ENCODE measurements around the gene TSBP1.

TSBP1 gene

GRCh38 chr6:32391505-32391904 lies 19.8 kb upstream of the TSBP1 start:
- H3K27ac ChIP-seq, result no peak overlapping the region; the same call in 1 of the 2 replicates
- no peak for TF ChIP-seq CTCF (conservative IDR thresholded peaks at IDR 0.05)

DNA sequence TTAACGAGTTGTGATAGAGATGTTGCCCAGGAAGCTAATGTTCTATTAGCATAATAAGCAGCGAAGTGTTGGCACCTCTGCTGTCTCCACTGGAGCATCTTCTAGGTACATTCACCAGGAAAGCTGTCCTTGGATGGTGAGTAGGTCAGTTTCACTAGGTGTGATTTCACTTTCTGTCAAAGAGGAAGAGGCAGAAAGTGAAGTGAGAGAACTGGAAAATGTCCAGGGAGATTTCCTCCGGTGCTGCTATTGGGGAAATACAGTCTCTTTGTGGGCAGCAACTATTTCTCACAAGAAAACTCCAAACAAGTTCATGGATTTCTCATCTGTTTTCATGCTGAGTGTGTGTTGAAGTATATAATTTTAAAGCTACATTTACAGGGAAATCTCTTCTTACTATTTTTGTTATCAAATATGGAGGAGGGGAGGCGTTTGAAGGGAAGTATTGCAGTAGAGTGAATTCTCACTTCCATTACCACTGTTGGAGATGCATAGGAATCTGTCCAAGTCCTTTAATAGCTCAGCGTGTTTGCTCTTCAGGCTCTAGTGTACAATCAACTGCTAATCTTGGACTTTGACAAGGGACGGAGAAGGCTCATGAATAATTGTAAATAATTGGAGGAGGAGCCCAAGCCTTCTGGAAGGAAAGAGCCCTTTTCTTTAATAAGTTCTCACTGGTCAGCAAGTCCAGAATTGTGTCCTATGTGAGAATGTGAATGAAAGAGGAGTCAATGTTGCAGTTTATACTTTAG lies 16.1 kb upstream of the TSBP1 start:
- no peak for TF ChIP-seq CTCF (conservative IDR thresholded peaks at IDR 0.05)
- peak overlapping the region; percentile 37 for H3K27ac ChIP-seq

DNA sequence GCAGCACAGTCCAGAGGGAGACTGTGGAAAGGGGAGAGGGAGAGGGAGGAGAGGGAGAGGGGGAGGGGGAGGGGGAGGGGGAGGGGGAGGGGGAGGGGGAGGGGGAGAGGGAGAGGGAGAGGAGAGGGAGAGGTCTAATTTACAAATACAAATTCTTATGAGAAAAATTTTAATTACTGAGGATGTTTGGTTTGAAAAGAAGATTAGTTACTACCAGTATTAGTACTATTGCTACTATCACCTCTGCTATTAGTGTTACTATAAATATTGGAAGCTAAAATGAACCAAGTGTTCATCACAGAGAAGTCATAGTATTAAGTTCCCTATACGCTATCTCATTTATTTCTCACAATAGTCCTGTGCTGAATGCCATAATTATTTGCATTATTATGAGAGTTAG lies 14.3 kb upstream of the TSBP1 start:
- TF ChIP-seq CTCF (conservative IDR thresholded peaks at IDR 0.05), result no peak
- no peak overlapping the region for H3K27ac ChIP-seq

- H3K27ac ChIP-seq, result no peak overlapping the region
- TF ChIP-seq CTCF (conservative IDR thresholded peaks at IDR 0.05), result no peak
These were observed 11.2 kb upstream of the TSBP1 start for GRCh38 chr6:32382757-32383420.

DNA sequence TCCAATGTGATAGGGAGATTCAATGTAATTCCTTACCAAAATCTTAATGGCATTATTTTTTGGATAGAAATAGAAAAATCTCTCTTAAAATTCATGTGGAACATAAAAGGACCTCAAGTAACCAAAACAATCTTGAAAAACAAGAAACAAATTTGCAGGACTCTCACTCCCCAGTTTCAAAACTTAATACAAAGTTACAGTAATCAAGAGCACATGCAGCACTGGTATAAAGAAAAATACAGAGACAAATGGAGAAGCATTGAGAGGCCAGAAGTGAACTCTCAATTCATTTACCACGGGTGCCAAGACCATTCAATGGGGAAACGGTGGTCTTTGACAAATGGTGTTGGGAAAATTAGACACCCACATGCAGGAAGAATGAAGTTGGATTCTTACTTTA lies 7.8 kb upstream of the TSBP1 start:
- H3K27ac ChIP-seq, result no peak overlapping the region
- no peak for TF ChIP-seq CTCF (conservative IDR thresholded peaks at IDR 0.05)

DNA sequence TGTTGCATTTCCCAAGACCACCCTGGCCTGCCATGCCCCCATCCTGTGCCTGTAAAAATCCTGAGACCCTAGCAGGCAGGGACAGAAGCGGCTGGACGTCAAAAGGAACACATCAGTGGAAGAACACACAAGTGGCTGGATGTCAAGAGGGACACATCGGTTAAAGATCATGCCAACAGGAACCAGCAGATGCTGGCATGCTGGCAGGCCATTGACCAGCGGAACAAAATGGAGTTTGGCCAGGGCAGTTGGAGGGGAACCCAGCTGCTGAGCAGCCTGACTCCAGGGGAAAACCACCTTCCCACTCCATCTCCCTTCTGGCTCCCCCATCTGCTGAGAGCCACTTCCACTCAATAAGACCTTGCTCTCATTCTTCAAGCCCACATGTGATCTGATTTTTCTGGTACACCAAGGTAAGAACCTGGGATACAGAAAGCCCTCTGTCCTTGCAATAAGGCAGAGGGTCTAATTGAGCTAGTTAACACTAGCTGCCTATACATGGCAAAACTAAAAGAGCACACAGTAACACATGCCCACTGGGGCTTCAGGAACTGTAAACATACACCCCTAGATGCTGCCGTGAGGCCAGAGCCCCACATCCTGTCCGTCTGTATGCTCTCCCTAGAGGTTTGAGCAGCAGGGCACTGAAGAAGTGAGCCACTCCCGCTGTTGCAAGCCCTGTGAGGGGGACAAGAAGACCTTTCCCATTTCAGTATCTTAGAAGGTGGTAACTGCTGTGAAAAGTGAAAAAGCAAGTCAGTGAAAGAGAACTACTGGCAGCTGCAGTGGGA lies 4.2 kb upstream of the TSBP1 start:
- TF ChIP-seq CTCF (conservative IDR thresholded peaks at IDR 0.05), result no peak
- no peak overlapping the region for H3K27ac ChIP-seq

- no peak for TF ChIP-seq CTCF (conservative IDR thresholded peaks at IDR 0.05)
- H3K27ac ChIP-seq, result no peak overlapping the region
These were observed 474 bp downstream of the TSBP1 start for GRCh38 chr6:32371229-32371628.
